ENCODE results near the gene MYL10.

- no peak for TF ChIP-seq EZH2 (IDR thresholded peaks at IDR 0.05; ENCODE audit: low read depth, unreplicated experiment)
- no peak for TF ChIP-seq CTCF (conservative IDR thresholded peaks at IDR 0.05; ENCODE audit: low read depth in 2 of 2)
- TF ChIP-seq POLR2AphosphoS5 (IDR thresholded peaks at IDR 0.05; ENCODE audit: low read depth) = no peak
- no peak for TF ChIP-seq ETS1 (IDR thresholded peaks at IDR 0.05)
- TF ChIP-seq EZH2phosphoT487 (IDR thresholded peaks at IDR 0.05; ENCODE audit: unreplicated experiment) = no peak
- no peak for TF ChIP-seq JUNB (IDR thresholded peaks at IDR 0.05; ENCODE audit: unreplicated experiment)
- no peak for TF ChIP-seq REST (IDR thresholded peaks at IDR 0.05; ENCODE audit: unreplicated experiment)
Observed at GRCh38 chr7:101662447-101662998, 33.4 kb upstream of the MYL10 start.

All from GM23338 (cell line).